COLO668 (cell line): ENCODE data around the gene FUT4.
"Not testable (repeated sequence)": the region's sequence is repeated elsewhere in the genome, so short reads cannot be mapped to it uniquely, and the experiment has no call there.

Experiments
- DNase-seq: peaks from one replicate; lab custom pipeline; 2025; ENCODE audit not compliant: unreplicated experiment; lab: John Stamatoyannopoulos, UW

The FUT4 gene

GRCh38 chr11:94563848-94564467, 20.2 kb downstream of the FUT4 start:
- no peak for DNase-seq

GRCh38 chr11:94567181-94567670, 23.5 kb downstream of the FUT4 start, which contains the start of gene PIWIL4:
Gene PIWIL4, plus strand, starts transcription at chr11:94567368. Its CDS starts 151 bp downstream, at chr11:94567519.
- no peak for DNase-seq

GRCh38 chr11:94568200-94568599, 24.5 kb downstream of the FUT4 start:
- no peak for DNase-seq

GRCh38 chr11:94568717-94569116, 25.0 kb downstream of the FUT4 start:
- no peak for DNase-seq

- DNase-seq, result not testable (repeated sequence)
Measured at GRCh38 chr11:94572975-94573374, 29.3 kb downstream of the FUT4 start.

GRCh38 chr11:94574193-94574961, 30.7 kb downstream of the FUT4 start:
- DNase-seq, result no peak

GRCh38 chr11:94576306-94576705, 32.6 kb downstream of the FUT4 start:
- no peak for DNase-seq

GRCh38 chr11:94577841-94578240, 34.1 kb downstream of the FUT4 start:
- no peak for DNase-seq

- no peak for DNase-seq
Measured at GRCh38 chr11:94581926-94582325, 38.2 kb downstream of the FUT4 start.

- DNase-seq, result no peak
Measured at GRCh38 chr11:94583213-94583865, 39.6 kb downstream of the FUT4 start.

GRCh38 chr11:94583866-94584500, 40.3 kb downstream of the FUT4 start:
- no peak for DNase-seq

- no peak for DNase-seq
Measured at GRCh38 chr11:94584978-94585377, 41.3 kb downstream of the FUT4 start.

- DNase-seq, result no peak
Measured at GRCh38 chr11:94585399-94585798, 41.7 kb downstream of the FUT4 start.

- DNase-seq, result no peak
Measured at GRCh38 chr11:94586546-94586945, 42.8 kb downstream of the FUT4 start.

- DNase-seq, result no peak
Measured at GRCh38 chr11:94586978-94587377, 43.3 kb downstream of the FUT4 start.

- DNase-seq, result no peak
Measured at GRCh38 chr11:94588366-94588942, 44.7 kb downstream of the FUT4 start.

- DNase-seq, result no peak
Measured at GRCh38 chr11:94590352-94591041, 46.8 kb downstream of the FUT4 start.

GRCh38 chr11:94593030-94593429, 49.3 kb downstream of the FUT4 start:
- no peak for DNase-seq

- no peak for DNase-seq
Measured at GRCh38 chr11:94595076-94595475, 51.4 kb downstream of the FUT4 start.

GRCh38 chr11:94597896-94598295, 54.2 kb downstream of the FUT4 start:
- DNase-seq, result no peak
